Pancreas (tissue), 10 donors: Measurements from ENCODE around the gene GRK5. TPM values are rescaled to one million over a fixed set of nuclear protein-coding genes. Genes with fewer than 3 reads are reported as not detected.

Experiments
- ATAC-seq, 4 donors: fragments of 200-7000 bp; cut with Tn5 transposase; one replicate each; pipeline versions ENCODE4 v1.8.0 to v1.9.1; 2020; ENCODE audit warnings: mild to moderate bottlenecking in 4 of 4, moderate library complexity in 4 of 4
- DNase-seq, 6 donors: peaks; one replicate each; pipeline ENCODE4 v3.0.0-alpha.2; 2020
- FAIRE-seq: peaks from 2 replicates; lab custom pipeline; 2012; peaks lifted over from hg19 to GRCh38; lab: Jason Lieb, UNC
- H3K27ac ChIP-seq, 4 donors: fragments of 200-600 bp; sonication (generic); 1 replicate in 3 of 4; 2 replicates in 1 of 4; pipeline versions ENCODE4 v1.5.0 to v1.8.0; 2020
- H3K27me3 ChIP-seq, 4 donors: fragments of 200-600 bp; one replicate each; pipeline ENCODE4 v1.8.0; 2021
- H3K36me3 ChIP-seq, 3 donors: fragments of 200-600 bp; sonication (generic) in 1 of 3; one replicate each; pipeline versions ENCODE4 v1.5.0 to v1.8.0; 2020 to 2021
- H3K4me1 ChIP-seq, 3 donors: fragments of 200-600 bp; one replicate each; pipeline ENCODE4 v1.8.0; 2021
- H3K4me3 ChIP-seq, 4 donors: fragments of 200-600 bp; sonication (generic) in 2 of 4; one replicate each; pipeline versions ENCODE4 v1.5.0 to v1.8.0; 2020 to 2021
- H3K9me3 ChIP-seq, 4 donors: fragments of 200-600 bp; one replicate each; pipeline ENCODE4 v1.8.0; 2021
- WGBS, 2 donors: extraction: QIAGEN DNeasy Blood & Tissue Kit; methylation state at CpG; one replicate each; pipeline ENCODE4 v1.1.7; 2013; 5-methylcytosine and 5-hydroxymethylcytosine counted together
- intact Hi-C, 3 donors: fragments of 100-400 bp; cut with DNase I; formaldehyde crosslinking; loops; one replicate each; pipeline versions ENCODE4 v1.11.1 to v1.14.2; 2022
- polyA plus RNA-seq, 2 donors: library from polyadenylated mRNA; stranded (reverse); fragments of 200-250 nt; gene quantifications; one replicate each; pipeline ENCODE4 v1.2.3, GENCODE V29; 2013
- total RNA-seq, 6 donors: library from RNA; stranded (reverse); fragmentation: NEBNext Ultra II Directional in 4 of 6; extraction: Animal tissue kit (Norgen Biotek cat#: 25700) in 4 of 6; gene quantifications; one replicate each; pipeline versions ENCODE4 v1.2.1 to v1.2.4, GENCODE V29; 2021 to 2023
- TF ChIP-seq, protein P1 (sequence below), 4 donors: fragments of 200-600 bp; sonication (generic) in 3 of 4; IDR thresholded peaks; one replicate each; pipeline versions ENCODE4 v1.5.0 to v1.8.0; 2021; ENCODE audit warnings: antibody characterized with exemption in 4 of 4
- donor health status: healthy with polysubstance abuse.
- donor health status: DM: no; HTN: no; CAD: no; lungs with moderate emphysema.
- donor health status: DM: no; HTN: no; CAD: no.
- donor health status: control.
- donor health status: control.
- donor health status: Bipolar disorder and iron deficiency.
- donor health status: DM: yes; HTN: yes; CAD: no.
- donor health status: DM: no; HTN: no; CAD: no.
- donor health status: DM: no; HTN: no; CAD: no.
- donor health status: DM: yes; HTN: yes; CAD: no.

The GRK5 gene
- total and polyA plus RNA-seq, 8 donors = 1.4 to 6.0 (median 2.5) TPM

DNA sequence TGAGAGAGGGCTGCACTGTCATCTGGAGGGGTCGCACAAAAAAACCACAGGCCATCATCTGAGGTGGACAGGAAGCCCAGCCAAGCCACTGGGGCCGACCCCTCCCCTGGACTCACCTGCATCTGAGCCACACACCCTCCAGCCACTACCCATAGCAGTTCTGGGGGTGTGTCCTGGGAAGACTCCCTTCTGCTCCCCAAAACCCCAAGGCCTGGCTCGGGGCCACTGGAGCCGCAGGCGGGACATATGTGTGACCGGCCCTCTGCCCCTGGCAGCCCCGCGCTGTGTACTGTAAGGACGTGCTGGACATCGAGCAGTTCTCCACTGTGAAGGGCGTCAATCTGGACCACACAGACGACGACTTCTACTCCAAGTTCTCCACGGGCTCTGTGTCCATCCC lies 245.0 kb downstream of the GRK5 start:
- DNase-seq (no peak), FAIRE-seq (no peak), ATAC-seq (no peak)
- H3K4me3 ChIP-seq = no peak overlapping the region
- WGBS, 2 donors = 90% methylated on average over 14 of the region's 14 CpGs
- intact Hi-C loops = no loop called here
- no peaks in the 10 kb centered on the region for H3K4me1 ChIP-seq
- TF ChIP-seq, protein P1, sequence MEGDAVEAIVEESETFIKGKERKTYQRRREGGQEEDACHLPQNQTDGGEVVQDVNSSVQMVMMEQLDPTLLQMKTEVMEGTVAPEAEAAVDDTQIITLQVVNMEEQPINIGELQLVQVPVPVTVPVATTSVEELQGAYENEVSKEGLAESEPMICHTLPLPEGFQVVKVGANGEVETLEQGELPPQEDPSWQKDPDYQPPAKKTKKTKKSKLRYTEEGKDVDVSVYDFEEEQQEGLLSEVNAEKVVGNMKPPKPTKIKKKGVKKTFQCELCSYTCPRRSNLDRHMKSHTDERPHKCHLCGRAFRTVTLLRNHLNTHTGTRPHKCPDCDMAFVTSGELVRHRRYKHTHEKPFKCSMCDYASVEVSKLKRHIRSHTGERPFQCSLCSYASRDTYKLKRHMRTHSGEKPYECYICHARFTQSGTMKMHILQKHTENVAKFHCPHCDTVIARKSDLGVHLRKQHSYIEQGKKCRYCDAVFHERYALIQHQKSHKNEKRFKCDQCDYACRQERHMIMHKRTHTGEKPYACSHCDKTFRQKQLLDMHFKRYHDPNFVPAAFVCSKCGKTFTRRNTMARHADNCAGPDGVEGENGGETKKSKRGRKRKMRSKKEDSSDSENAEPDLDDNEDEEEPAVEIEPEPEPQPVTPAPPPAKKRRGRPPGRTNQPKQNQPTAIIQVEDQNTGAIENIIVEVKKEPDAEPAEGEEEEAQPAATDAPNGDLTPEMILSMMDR (IDR thresholded peaks at IDR 0.05) = no peak
- H3K27ac ChIP-seq = no peak overlapping the region
- no peaks in the 10 kb centered on the region for H3K9me3 ChIP-seq
- no peaks in the 10 kb centered on the region for H3K36me3 ChIP-seq
- H3K27me3 ChIP-seq = no peaks in the 10 kb centered on the region

DNA sequence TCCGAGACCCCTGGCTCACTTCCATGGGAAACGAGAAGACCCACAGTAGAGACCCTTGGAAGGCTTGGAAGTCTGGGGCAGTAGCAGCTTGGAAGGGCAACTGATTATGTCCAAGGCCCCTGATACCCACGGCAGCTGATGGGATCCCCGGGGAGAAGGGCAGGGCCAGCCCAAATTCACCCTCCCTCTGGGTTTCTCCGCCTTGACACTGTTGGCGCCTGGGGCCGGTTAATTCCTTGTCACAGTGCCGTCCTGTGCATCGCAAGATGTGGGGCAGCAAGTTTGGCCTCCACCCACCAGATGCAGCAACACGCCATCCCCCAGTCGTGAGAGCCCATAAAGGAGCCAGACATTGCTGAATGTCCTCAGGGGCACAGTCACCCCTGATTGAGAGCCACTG lies 245.9 kb downstream of the GRK5 start:
- intact Hi-C loops = no loop called here
- H3K27me3 ChIP-seq = no peaks in the 10 kb centered on the region
- no peaks in the 10 kb centered on the region for H3K36me3 ChIP-seq
- TF ChIP-seq, protein P1 (IDR thresholded peaks at IDR 0.05) = no peak
- ATAC-seq (no peak), FAIRE-seq (no peak), DNase-seq (no peak)
- H3K4me1 ChIP-seq = no peaks in the 10 kb centered on the region
- no peak overlapping the region for H3K4me3 ChIP-seq
- no peak overlapping the region for H3K27ac ChIP-seq
- 86 to 90% methylated on average over 11 of the region's 11 CpGs for WGBS, 2 donors
- no peaks in the 10 kb centered on the region for H3K9me3 ChIP-seq

DNA sequence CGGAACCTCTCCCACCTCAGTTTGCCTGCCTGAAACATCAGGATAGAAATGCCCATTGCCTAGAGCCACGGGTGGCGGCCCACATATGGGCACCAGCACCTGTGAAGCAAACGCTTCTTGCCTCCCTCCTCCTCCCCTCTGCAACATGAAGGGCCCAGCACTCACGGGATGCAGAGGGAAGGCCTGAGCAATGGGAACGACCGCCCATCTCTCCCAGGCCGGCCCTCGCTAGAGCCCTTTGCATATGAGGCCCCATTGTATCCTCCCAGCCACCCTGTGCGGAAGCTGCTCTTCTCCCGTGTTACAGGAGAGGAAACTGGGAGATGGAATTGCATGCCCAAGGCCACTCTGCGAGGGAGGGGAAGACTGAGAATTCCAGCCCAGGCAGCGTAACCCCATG lies 246.9 kb downstream of the GRK5 start:
- Histone ChIP-seq H3K4me1 (no peaks in the 10 kb centered on the region), H3K4me3 (no peak overlapping the region), H3K9me3 (no peaks in the 10 kb centered on the region), H3K36me3 (no peaks in the 10 kb centered on the region), H3K27me3 (no peaks in the 10 kb centered on the region), H3K27ac (no peak overlapping the region)
- intact Hi-C loops = no loop called here
- FAIRE-seq (no peak), DNase-seq (no peak), ATAC-seq (no peak)
- WGBS, 2 donors = 83 to 89% methylated on average over 13 of the region's 13 CpGs
- TF ChIP-seq, protein P1 (IDR thresholded peaks at IDR 0.05) = no peak

DNA sequence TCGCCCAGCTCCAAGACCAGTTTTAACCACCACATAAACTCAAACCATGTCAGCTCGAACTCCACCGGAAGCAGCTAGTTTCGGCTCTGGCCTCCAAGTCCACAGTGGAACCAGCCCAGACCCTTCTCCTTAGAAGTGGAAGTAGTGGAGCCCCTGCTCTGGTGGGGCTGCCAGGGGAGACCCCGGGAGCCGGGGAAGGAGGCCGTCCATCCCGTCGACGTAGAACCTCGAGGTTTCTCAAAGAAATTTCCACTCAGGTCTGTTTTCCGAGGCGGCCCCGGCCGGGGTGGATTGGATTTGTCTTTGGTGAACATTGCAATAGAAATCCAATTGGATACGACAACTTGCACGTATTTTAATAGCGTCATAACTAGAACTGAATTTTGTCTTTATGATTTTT lies 247.6 kb downstream of the GRK5 start:
- DNase-seq (no peak), FAIRE-seq (no peak), ATAC-seq (no peak)
- Histone ChIP-seq H3K4me1 (no peaks in the 10 kb centered on the region), H3K27ac (no peak overlapping the region), H3K9me3 (no peaks in the 10 kb centered on the region), H3K4me3 (no peak overlapping the region), H3K36me3 (no peaks in the 10 kb centered on the region), H3K27me3 (no peaks in the 10 kb centered on the region)
- TF ChIP-seq, protein P1 (IDR thresholded peaks at IDR 0.05) = no peak
- WGBS, 2 donors = 88 to 91% methylated on average over 18 of the region's 18 CpGs
- intact Hi-C loops = no loop called here

DNA sequence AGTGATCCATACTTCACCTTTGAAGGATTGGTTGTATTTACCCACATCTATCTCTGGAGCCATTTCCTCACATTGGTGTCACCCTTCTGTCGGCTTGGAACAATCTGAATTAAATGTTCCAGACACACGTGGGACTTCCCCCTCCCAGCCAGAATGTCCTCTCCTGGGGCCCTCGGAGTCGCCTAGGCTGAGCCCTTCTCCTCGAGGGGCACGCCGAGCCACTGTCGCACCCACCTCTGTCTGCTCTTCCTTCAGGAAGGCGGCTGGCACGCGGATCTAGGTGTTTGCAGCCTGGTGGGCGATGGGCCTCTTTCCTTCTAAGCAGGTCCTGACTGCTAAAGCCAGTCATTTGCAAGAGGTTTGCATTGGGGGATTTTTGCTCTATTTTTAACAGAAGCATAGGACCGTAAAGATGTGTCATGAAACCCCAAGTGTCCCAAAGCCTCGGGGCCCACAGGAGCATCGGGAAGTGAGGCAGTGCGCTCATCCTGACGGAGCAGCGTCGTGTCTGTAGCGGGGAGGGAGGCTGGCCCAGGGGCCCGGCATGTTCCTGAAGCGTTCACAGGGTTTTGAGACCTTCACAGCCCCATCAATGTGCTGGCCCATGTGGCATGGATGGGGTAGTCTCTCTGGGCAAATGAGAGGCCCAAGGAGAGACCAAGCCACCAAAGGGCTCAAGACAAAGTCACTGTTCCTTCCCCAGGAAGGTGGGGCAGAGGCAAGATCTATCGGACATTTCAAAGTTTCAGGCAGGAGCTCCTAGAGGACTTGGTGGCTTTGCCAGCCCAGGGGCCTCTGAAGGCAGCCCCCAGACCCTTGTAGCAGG lies 248.5 kb downstream of the GRK5 start:
- TF ChIP-seq, protein P1 (IDR thresholded peaks at IDR 0.05) = no peak
- no peak for FAIRE-seq
- H3K9me3 ChIP-seq = no peaks in the 10 kb centered on the region
- no peak for ATAC-seq
- intact Hi-C loops = no loop called here
- WGBS, 2 donors = 86 to 88% methylated on average over 23 of the region's 23 CpGs
- no peaks in the 10 kb centered on the region for H3K27me3 ChIP-seq
- H3K4me1 ChIP-seq = no peaks in the 10 kb centered on the region
- no peak overlapping the region for H3K27ac ChIP-seq
- DNase-seq = no peak
- H3K4me3 ChIP-seq = no peak overlapping the region
- H3K36me3 ChIP-seq = no peaks in the 10 kb centered on the region
